Measurements from ENCODE around the gene CYP2S1. TPM values are rescaled to one million over a fixed set of nuclear protein-coding genes. Genes with fewer than 3 reads are reported as not detected.

Gene CYP2S1
- total and polyA plus RNA-seq, 9 of the 15 experiments (the other 6 are each of a cell fraction or from before 2014, with no cell fraction given): 0.07 to 1.9 (median 0.41) TPM

DNA sequence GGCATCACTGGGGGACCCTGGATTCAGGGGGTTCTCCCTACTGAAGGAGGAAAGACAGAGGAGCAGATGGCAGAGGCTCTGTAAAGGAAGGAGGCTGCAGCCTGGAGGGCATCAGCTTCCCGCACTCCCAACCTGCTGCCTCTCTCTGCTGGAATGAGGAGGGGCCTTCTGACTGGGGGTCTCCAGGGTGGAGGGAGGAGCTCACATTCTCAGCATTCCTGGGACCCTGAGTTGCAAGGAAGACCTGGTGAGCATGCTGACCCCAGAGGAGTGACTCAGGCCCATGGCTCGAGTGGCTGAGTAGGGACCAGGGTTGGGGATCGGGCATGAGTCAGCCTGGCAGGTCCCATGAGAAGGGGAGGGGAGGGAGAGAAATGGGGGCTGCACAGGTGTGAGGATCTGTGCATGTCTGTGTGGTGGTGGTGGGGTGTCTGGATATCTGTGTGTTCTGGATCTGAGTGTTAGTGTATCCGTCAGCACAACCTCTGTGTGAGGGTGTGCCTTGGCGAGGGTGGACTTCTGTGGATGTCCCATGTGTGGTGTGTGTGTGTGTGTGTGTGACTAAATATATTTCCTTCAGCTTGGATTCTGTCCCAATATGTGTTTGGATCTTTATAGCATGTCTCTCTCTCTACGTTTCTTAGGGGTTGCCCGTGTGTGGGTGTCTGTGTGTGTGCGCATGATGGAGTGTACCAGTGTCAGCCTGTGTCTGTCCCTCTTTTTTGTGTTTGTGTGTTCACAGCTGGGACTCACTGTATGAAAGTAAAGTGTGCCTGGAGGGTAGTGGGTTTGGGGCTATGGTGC lies 30.6 kb downstream of the CYP2S1 start (continued):
- TF ChIP-seq, protein P1, sequence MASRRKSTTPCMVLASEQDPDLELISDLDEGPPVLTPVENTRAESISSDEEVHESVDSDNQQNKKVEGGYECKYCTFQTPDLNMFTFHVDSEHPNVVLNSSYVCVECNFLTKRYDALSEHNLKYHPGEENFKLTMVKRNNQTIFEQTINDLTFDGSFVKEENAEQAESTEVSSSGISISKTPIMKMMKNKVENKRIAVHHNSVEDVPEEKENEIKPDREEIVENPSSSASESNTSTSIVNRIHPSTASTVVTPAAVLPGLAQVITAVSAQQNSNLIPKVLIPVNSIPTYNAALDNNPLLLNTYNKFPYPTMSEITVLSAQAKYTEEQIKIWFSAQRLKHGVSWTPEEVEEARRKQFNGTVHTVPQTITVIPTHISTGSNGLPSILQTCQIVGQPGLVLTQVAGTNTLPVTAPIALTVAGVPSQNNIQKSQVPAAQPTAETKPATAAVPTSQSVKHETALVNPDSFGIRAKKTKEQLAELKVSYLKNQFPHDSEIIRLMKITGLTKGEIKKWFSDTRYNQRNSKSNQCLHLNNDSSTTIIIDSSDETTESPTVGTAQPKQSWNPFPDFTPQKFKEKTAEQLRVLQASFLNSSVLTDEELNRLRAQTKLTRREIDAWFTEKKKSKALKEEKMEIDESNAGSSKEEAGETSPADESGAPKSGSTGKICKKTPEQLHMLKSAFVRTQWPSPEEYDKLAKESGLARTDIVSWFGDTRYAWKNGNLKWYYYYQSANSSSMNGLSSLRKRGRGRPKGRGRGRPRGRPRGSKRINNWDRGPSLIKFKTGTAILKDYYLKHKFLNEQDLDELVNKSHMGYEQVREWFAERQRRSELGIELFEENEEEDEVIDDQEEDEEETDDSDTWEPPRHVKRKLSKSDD (conservative IDR thresholded peaks at IDR 0.05; ENCODE audit: low read length): no peak
- TF ChIP-seq ARNT (IDR thresholded peaks at IDR 0.05): no peak
- TF ChIP-seq JUND (IDR thresholded peaks at IDR 0.05; ENCODE audit: borderline replicate concordance, low read depth, low read length): peak; percentile 27; the same call in 1 of the 2 replicates
- no peak for TF ChIP-seq JUND (tag; IDR thresholded peaks at IDR 0.05; ENCODE audit: borderline replicate concordance, low read depth, low read length)
- TF ChIP-seq NR3C1 (CRISPR knock-in tag; IDR thresholded peaks at IDR 0.05): no peak
- no peak for TF ChIP-seq GATAD2A (IDR thresholded peaks at IDR 0.05)
- no peak for TF ChIP-seq MTA3 (IDR thresholded peaks at IDR 0.05; ENCODE audit: borderline replicate concordance)
- TF ChIP-seq ZNF174 (CRISPR knock-in tag; IDR thresholded peaks at IDR 0.05): no peak
- no peak for TF ChIP-seq NR2C2 (CRISPR knock-in tag; IDR thresholded peaks at IDR 0.05)
- no peak for TF ChIP-seq NR2C2 (tag; IDR thresholded peaks at IDR 0.05)
- no peak for TF ChIP-seq PHF21A (IDR thresholded peaks at IDR 0.05; ENCODE audit: borderline replicate concordance, low read depth)
- TF ChIP-seq, protein P2, sequence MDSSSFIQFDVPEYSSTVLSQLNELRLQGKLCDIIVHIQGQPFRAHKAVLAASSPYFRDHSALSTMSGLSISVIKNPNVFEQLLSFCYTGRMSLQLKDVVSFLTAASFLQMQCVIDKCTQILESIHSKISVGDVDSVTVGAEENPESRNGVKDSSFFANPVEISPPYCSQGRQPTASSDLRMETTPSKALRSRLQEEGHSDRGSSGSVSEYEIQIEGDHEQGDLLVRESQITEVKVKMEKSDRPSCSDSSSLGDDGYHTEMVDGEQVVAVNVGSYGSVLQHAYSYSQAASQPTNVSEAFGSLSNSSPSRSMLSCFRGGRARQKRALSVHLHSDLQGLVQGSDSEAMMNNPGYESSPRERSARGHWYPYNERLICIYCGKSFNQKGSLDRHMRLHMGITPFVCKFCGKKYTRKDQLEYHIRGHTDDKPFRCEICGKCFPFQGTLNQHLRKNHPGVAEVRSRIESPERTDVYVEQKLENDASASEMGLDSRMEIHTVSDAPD (CRISPR knock-in tag; IDR thresholded peaks at IDR 0.05): no peak
- no peak for TF ChIP-seq ZFP36 (IDR thresholded peaks at IDR 0.05; ENCODE audit: low read depth, low read length, partially characterized antibody)
- no peak for TF ChIP-seq EGR1 (conservative IDR thresholded peaks at IDR 0.05)
- TF ChIP-seq FUS (optimal IDR thresholded peaks at IDR 0.05; ENCODE audit: low read depth, low read length): no peak
- TF ChIP-seq, protein P3, sequence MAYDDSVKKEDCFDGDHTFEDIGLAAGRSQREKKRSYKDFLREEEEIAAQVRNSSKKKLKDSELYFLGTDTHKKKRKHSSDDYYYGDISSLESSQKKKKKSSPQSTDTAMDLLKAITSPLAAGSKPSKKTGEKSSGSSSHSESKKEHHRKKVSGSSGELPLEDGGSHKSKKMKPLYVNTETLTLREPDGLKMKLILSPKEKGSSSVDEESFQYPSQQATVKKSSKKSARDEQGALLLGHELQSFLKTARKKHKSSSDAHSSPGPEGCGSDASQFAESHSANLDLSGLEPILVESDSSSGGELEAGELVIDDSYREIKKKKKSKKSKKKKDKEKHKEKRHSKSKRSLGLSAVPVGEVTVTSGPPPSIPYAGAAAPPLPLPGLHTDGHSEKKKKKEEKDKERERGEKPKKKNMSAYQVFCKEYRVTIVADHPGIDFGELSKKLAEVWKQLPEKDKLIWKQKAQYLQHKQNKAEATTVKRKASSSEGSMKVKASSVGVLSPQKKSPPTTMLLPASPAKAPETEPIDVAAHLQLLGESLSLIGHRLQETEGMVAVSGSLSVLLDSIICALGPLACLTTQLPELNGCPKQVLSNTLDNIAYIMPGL (CRISPR knock-in tag; IDR thresholded peaks at IDR 0.05): no peak
- TF ChIP-seq KAT8 (IDR thresholded peaks at IDR 0.05; ENCODE audit: low read depth): no peak
- TF ChIP-seq, protein P4, sequence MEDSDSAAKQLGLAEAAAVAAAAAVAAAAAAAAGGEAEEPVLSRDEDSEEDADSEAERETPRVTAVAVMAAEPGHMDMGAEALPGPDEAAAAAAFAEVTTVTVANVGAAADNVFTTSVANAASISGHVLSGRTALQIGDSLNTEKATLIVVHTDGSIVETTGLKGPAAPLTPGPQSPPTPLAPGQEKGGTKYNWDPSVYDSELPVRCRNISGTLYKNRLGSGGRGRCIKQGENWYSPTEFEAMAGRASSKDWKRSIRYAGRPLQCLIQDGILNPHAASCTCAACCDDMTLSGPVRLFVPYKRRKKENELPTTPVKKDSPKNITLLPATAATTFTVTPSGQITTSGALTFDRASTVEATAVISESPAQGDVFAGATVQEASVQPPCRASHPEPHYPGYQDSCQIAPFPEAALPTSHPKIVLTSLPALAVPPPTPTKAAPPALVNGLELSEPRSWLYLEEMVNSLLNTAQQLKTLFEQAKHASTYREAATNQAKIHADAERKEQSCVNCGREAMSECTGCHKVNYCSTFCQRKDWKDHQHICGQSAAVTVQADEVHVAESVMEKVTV (CRISPR knock-in tag; IDR thresholded peaks at IDR 0.05): no peak
- TF ChIP-seq, protein P5, sequence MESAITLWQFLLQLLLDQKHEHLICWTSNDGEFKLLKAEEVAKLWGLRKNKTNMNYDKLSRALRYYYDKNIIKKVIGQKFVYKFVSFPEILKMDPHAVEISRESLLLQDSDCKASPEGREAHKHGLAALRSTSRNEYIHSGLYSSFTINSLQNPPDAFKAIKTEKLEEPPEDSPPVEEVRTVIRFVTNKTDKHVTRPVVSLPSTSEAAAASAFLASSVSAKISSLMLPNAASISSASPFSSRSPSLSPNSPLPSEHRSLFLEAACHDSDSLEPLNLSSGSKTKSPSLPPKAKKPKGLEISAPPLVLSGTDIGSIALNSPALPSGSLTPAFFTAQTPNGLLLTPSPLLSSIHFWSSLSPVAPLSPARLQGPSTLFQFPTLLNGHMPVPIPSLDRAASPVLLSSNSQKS (CRISPR knock-in tag; IDR thresholded peaks at IDR 0.05): no peak
- no peak for TF ChIP-seq TRIM28 (IDR thresholded peaks at IDR 0.05)
- no peak for TF ChIP-seq SPI1 (IDR thresholded peaks at IDR 0.05; ENCODE audit: borderline replicate concordance, low read depth, low read length)
